Chondrocyte (in vitro differentiated cells): ENCODE results near the gene KIF16B. TPM values are rescaled to one million over a fixed set of nuclear protein-coding genes. Genes with fewer than 3 reads are reported as not detected.

Source experiments
- DNase-seq: peaks from one replicate; pipeline ENCODE4 v3.0.0; 2021; ENCODE audit warnings: mixed read lengths, low spot score
- H3K27ac Mint-ChIP-seq: one replicate; pipeline ENCODE4 v1.8.0; 2021; ENCODE audit warnings: mild to moderate bottlenecking, moderate library complexity, mixed read lengths; ENCODE audit not compliant: unreplicated experiment
- H3K27me3 Mint-ChIP-seq: 2 replicates; pipeline ENCODE4 v1.8.0; 2021; ENCODE audit warnings: low read depth, mixed read lengths
- H3K36me3 Mint-ChIP-seq: 2 replicates; pipeline ENCODE4 v1.8.0; 2021; ENCODE audit warnings: low read depth, mixed read lengths
- H3K4me1 Mint-ChIP-seq: 2 replicates; pipeline ENCODE4 v1.8.0; 2021; ENCODE audit warnings: low read depth, mild to moderate bottlenecking, mixed read lengths
- H3K4me3 Mint-ChIP-seq: one replicate; pipeline ENCODE4 v1.8.0; 2021; ENCODE audit warnings: mild to moderate bottlenecking, moderate library complexity, mixed read lengths; ENCODE audit not compliant: unreplicated experiment
- H3K9me3 Mint-ChIP-seq: 2 replicates; pipeline ENCODE4 v1.8.0; 2021; ENCODE audit warnings: low read depth, mixed read lengths
- total RNA-seq: library from RNA; stranded (reverse); gene quantifications from 3 replicates; pipeline ENCODE4 v1.2.1, GENCODE V29; 2021
- TF ChIP-seq, protein P1 (sequence below): fragments of 200-600 bp; sonication (generic); IDR thresholded peaks from 2 replicates; pipeline ENCODE4 v1.5.0; 2021; ENCODE audit warnings: antibody characterized with exemption, mild to moderate bottlenecking, moderate library complexity

Gene KIF16B
- total RNA-seq, 1 donor from 2014 or later = 11.2 TPM

DNA sequence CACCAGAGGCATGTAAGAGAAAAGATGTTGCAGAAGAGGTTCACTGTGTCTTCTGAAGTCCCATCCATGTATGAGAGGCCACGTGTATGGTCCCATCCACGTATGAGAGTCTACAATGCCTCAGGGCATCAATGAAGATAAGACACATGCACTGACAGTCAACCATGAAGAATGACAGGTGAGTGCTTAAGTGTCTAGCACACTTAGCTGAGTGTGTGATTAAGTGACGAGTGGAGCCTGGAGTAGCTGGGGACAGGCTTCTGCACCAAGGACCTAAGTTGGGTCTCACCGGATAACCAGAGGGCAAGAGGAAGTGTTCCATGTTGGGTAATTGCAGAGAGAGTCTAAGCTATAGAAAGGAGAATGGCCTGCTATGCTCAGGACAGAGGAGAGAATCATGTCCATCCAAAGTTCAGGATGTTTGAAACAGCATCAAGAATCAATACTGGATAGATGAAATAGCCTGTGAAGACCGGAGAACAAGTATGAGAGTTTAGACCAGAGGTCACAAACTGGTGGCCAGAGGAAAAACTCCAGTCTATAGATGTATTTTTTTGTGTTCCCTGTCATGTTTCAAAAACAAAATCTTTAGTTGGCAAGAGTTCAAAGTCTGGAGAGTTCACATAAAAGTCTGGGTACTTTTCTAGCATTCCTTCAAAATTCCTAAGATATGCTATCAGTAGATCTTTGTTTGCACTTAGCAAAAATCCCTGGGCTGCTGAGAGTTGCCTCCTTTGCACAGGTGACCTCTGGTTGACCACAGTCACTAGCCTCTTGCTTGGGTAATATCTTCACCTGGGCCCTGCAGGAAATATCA lies 165.8 kb downstream of the KIF16B start:
- H3K4me1 Mint-ChIP-seq = peaks cover 9% of the 10 kb centered on the region
- TF ChIP-seq, protein P1, sequence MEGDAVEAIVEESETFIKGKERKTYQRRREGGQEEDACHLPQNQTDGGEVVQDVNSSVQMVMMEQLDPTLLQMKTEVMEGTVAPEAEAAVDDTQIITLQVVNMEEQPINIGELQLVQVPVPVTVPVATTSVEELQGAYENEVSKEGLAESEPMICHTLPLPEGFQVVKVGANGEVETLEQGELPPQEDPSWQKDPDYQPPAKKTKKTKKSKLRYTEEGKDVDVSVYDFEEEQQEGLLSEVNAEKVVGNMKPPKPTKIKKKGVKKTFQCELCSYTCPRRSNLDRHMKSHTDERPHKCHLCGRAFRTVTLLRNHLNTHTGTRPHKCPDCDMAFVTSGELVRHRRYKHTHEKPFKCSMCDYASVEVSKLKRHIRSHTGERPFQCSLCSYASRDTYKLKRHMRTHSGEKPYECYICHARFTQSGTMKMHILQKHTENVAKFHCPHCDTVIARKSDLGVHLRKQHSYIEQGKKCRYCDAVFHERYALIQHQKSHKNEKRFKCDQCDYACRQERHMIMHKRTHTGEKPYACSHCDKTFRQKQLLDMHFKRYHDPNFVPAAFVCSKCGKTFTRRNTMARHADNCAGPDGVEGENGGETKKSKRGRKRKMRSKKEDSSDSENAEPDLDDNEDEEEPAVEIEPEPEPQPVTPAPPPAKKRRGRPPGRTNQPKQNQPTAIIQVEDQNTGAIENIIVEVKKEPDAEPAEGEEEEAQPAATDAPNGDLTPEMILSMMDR = no peak
- no peaks in the 10 kb centered on the region for H3K27me3 Mint-ChIP-seq
- peaks cover 23% of the 10 kb centered on the region for H3K36me3 Mint-ChIP-seq
- no peak for DNase-seq
- H3K9me3 Mint-ChIP-seq = peaks cover 14% of the 10 kb centered on the region
- H3K4me3 Mint-ChIP-seq = no peak overlapping the region
- no peak overlapping the region for H3K27ac Mint-ChIP-seq

DNA sequence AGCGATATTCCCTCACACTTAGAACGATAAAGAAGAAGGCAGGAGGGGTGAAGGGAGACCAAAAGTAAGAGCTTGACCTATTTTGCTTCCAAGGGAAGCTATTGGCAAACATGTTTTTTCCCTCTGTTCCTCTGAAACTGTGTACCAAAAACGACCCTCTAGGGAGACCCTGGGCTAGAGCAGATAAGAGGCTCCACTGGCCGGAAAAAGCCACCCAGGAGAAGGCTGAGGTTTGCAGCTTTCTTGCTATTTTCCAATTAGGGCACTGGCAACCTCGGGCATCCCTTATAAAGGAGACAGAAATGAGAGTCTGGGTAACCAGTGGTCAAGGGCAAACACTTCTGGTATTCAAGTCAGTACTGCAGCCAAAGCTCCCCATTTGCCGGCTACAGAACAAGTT lies 168.0 kb downstream of the KIF16B start:
- Mint-ChIP-seq H3K4me1 (peaks cover 9% of the 10 kb centered on the region), H3K36me3 (peaks cover 22% of the 10 kb centered on the region), H3K27me3 (no peaks in the 10 kb centered on the region), H3K27ac (no peak overlapping the region), H3K9me3 (peaks cover 5% of the 10 kb centered on the region), H3K4me3 (no peak overlapping the region)
- no peak for DNase-seq
- TF ChIP-seq, protein P1 = no peak

DNA sequence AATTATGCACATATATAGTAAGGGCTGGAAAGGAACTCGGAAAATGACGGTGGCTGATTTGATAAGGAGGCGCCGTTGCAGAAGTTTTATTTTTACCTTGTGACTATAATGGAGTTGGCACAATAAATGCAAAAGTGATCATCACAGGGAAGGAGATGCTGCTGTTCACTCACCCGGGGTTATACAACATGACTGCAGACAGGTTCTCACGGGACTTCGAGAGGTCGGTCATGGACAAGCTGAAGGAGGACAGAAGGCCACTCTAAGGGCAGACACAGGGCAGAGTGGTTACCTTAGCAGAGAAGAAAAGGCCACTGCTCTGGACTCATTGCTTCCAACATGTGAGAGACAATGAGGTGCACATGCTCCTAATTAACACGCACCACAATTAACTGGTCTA lies 168.6 kb downstream of the KIF16B start:
- peaks cover 9% of the 10 kb centered on the region for H3K4me1 Mint-ChIP-seq
- no peak overlapping the region for H3K4me3 Mint-ChIP-seq
- no peak for DNase-seq
- no peak overlapping the region for H3K27ac Mint-ChIP-seq
- peaks cover 5% of the 10 kb centered on the region for H3K9me3 Mint-ChIP-seq
- TF ChIP-seq, protein P1 = no peak
- H3K27me3 Mint-ChIP-seq = no peaks in the 10 kb centered on the region
- H3K36me3 Mint-ChIP-seq = peaks cover 27% of the 10 kb centered on the region

DNA sequence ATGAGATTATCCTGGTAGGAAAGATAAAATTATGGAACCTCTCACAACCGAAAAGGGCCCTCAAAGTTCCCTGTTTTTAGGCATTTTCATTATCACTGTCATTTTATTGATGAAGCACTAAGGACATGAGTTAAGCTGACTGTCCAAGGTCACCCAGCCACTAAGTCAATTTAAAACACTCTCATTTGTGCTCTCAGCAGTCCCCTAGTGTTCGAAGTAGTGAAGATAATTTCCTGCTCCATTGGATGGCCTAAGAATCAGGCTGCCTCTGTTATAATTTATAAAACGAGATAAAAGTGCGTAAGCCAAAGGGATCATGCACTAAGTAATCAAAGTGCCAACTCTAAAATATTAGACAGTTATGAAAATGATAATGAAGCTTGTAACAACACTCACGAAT lies 169.1 kb downstream of the KIF16B start:
- TF ChIP-seq, protein P1 = no peak
- peaks cover 5% of the 10 kb centered on the region for H3K9me3 Mint-ChIP-seq
- no peak for DNase-seq

GRCh38 chr20:16400234-16400633 lies 173.0 kb downstream of the KIF16B start:
- Mint-ChIP-seq H3K9me3 (peaks cover 5% of the 10 kb centered on the region), H3K27me3 (no peaks in the 10 kb centered on the region), H3K27ac (no peak overlapping the region), H3K36me3 (peaks cover 23% of the 10 kb centered on the region), H3K4me1 (peaks cover 5% of the 10 kb centered on the region), H3K4me3 (no peak overlapping the region)
- TF ChIP-seq, protein P1 = no peak
- no peak for DNase-seq

More for the DNA sequence above, 169.1 kb downstream of the KIF16B start:
- Mint-ChIP-seq H3K27ac (no peak overlapping the region), H3K4me3 (no peak overlapping the region), H3K27me3 (no peaks in the 10 kb centered on the region), H3K36me3 (peaks cover 27% of the 10 kb centered on the region), H3K4me1 (peaks cover 9% of the 10 kb centered on the region)
